BJ (cell line): Measurements from ENCODE around the gene NAGS. TPM values are rescaled to one million over a fixed set of nuclear protein-coding genes. Genes with fewer than 3 reads are reported as not detected.
A peak's percentile ranks its signal among the peaks of the same experiment; 100 is the strongest.
"Not testable (repeated sequence)": the region's sequence is repeated elsewhere in the genome, so short reads cannot be mapped to it uniquely, and the experiment has no call there.

Source experiments
- CTCF ChIA-PET: fragments of 350-600 bp; formaldehyde crosslinking; extraction: SDS; loops from one replicate; lab custom pipeline; 2021; ENCODE audit warnings: antibody characterized with exemption, inconsistent platforms; lab: Yijun Ruan, JAX
- POLR2A ChIA-PET: fragments of 300-600 bp; sonication (Branson Sonifier 250); formaldehyde crosslinking; extraction: SDS; loops from one replicate; lab custom pipeline; 2021; ENCODE audit warnings: antibody characterized with exemption; lab: Charles Lee
- DNase-seq: peaks from one replicate; pipeline ENCODE4 v3.0.0-alpha.2; 2011; ENCODE audit warnings: low read depth
- H3K27me3 ChIP-seq: 2 replicates; pipeline ENCODE4 v1.6.0; 2011; ENCODE audit warnings: low read length; ENCODE audit not compliant: control insufficient read depth, insufficient read depth
- H3K36me3 ChIP-seq: 2 replicates; pipeline ENCODE4 v1.5.1; 2011; ENCODE audit warnings: low read length; ENCODE audit not compliant: control insufficient read depth, insufficient read depth
- H3K4me3 ChIP-seq: 2 replicates; pipeline ENCODE4 v1.5.1; 2011; ENCODE audit warnings: low read depth, mild to moderate bottlenecking, control low read depth, low read length
- CTCF ChIP-seq: IDR thresholded peaks from 2 replicates; pipeline ENCODE4 v1.5.1; 2011; ENCODE audit warnings: low read depth, mild to moderate bottlenecking, control low read depth, inconsistent platforms, low read length, moderate library complexity; ENCODE audit not compliant: insufficient read depth
- polyA plus RNA-seq: library from polyadenylated mRNA; depleted of rRNA; stranded (reverse); fragments of >200 nt; gene quantifications from 2 replicates; pipeline ENCODE4 v1.2.3, GENCODE V29; 2011

Gene NAGS
- polyA plus RNA-seq, 1 experiment, result 1.6 TPM

- Histone ChIP-seq H3K27me3 (peaks cover 5% of the 10 kb centered on the region), H3K36me3 (no peaks in the 10 kb centered on the region), H3K4me3 (peak overlapping the region; percentile 33)
- DNase-seq, result no peak
- ChIA-PET CTCF (interaction anchor here (0.6 to 7.9 kb wide), 17 partner anchors 7 to 176 kb away, joined by 3 to 108 read pairs (median 6); partner anchors contain the start of genes ASB16, NAGS and PPY), POLR2A (no interaction called here)
- peak; percentile 89 for TF ChIP-seq CTCF
Observed at GRCh38 chr17:43994272-43995149, 9.9 kb upstream of the NAGS start.

GRCh38 chr17:43995150-43995471 is 9.3 kb upstream of the NAGS start:
- no peak for DNase-seq
- H3K36me3 ChIP-seq, result no peaks in the 10 kb centered on the region
- POLR2A ChIA-PET, result no interaction called here

GRCh38 chr17:43997180-43997579 is 7.2 kb upstream of the NAGS start:
- H3K36me3 ChIP-seq, H3K4me3 ChIP-seq, H3K27me3 ChIP-seq, DNase-seq: not testable (repeated sequence)
- ChIA-PET POLR2A (interaction anchor here (1.2 kb wide), 1 partner anchor 10 kb away, joined by 3 read pairs; no protein-coding TSS in a partner anchor), CTCF (interaction anchor here (0.8 to 7.9 kb wide), 7 partner anchors 10 to 171 kb away, joined by 3 to 108 read pairs (median 18); partner anchors contain the start of gene PPY)

More at GRCh38 chr17:43995150-43995471, 9.3 kb upstream of the NAGS start:
- no peak overlapping the region for H3K4me3 ChIP-seq
- H3K27me3 ChIP-seq, result peaks cover 5% of the 10 kb centered on the region
- TF ChIP-seq CTCF, result no peak
- CTCF ChIA-PET, result interaction anchor here (0.7 to 7.9 kb wide), 20 partner anchors 8 to 149 kb away, joined by 3 to 108 read pairs (median 6); partner anchors contain the start of genes NAGS and PPY

GRCh38 chr17:43998552-43998951 is 5.9 kb upstream of the NAGS start:
- no peak overlapping the region for H3K4me3 ChIP-seq
- CTCF ChIA-PET, result interaction anchor here (0.9 to 7.9 kb wide), 7 partner anchors 11 to 120 kb away, joined by 3 to 108 read pairs (median 6); partner anchors contain the start of gene PPY
- TF ChIP-seq CTCF, result no peak
- POLR2A ChIA-PET, result no interaction called here
- no peaks in the 10 kb centered on the region for H3K36me3 ChIP-seq
- H3K27me3 ChIP-seq, result peaks cover 5% of the 10 kb centered on the region
- DNase-seq, result no peak

- no peak for DNase-seq
- ChIA-PET POLR2A (no interaction called here), CTCF (interaction anchor here (0.9 to 7.9 kb wide), 6 partner anchors 14 to 121 kb away, joined by 3 to 108 read pairs (median 5); partner anchors contain the start of gene PPY)
- H3K4me3 ChIP-seq, result no peak overlapping the region
- TF ChIP-seq CTCF, result no peak
- H3K36me3 ChIP-seq, result no peaks in the 10 kb centered on the region
- peaks cover 5% of the 10 kb centered on the region for H3K27me3 ChIP-seq
Observed at GRCh38 chr17:43999024-43999423, 5.4 kb upstream of the NAGS start.
